GM12873 (cell line): Measurements from ENCODE around the gene SOAT2.

Source experiments
- TF ChIP-seq, protein P1 (sequence below): IDR thresholded peaks from 2 replicates; pipeline ENCODE4 v1.5.1; 2012; ENCODE audit warnings: low read depth, mild to moderate bottlenecking, moderate library complexity, low read length, control low read depth; ENCODE audit not compliant: insufficient read depth; ENCODE audit errors: missing control alignments

Gene SOAT2

GRCh38 chr12:53096089-53096741 lies 7.1 kb upstream of the SOAT2 start:
- TF ChIP-seq, protein P1, sequence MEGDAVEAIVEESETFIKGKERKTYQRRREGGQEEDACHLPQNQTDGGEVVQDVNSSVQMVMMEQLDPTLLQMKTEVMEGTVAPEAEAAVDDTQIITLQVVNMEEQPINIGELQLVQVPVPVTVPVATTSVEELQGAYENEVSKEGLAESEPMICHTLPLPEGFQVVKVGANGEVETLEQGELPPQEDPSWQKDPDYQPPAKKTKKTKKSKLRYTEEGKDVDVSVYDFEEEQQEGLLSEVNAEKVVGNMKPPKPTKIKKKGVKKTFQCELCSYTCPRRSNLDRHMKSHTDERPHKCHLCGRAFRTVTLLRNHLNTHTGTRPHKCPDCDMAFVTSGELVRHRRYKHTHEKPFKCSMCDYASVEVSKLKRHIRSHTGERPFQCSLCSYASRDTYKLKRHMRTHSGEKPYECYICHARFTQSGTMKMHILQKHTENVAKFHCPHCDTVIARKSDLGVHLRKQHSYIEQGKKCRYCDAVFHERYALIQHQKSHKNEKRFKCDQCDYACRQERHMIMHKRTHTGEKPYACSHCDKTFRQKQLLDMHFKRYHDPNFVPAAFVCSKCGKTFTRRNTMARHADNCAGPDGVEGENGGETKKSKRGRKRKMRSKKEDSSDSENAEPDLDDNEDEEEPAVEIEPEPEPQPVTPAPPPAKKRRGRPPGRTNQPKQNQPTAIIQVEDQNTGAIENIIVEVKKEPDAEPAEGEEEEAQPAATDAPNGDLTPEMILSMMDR: no peak

DNA sequence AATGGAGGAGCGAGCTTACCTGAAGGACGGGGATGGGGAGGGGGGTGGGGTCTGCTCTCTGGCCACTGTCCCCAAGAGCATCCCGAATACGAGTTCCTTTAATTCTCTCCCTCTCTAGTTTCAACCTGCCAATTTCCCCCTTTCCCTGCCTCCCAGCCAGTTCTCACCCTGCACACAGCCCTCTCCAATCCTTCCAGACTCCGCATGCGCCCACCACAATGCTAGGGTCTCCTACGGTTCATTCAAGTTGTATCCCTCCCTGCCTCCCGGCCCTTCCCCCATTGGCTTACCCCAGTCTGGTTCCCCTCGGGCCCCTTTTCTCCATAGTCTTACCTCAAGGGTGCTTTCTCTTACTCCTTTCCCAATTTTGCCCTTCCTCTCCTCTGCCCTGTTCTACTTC lies 6.5 kb upstream of the SOAT2 start:
- TF ChIP-seq, protein P1: no peak

DNA sequence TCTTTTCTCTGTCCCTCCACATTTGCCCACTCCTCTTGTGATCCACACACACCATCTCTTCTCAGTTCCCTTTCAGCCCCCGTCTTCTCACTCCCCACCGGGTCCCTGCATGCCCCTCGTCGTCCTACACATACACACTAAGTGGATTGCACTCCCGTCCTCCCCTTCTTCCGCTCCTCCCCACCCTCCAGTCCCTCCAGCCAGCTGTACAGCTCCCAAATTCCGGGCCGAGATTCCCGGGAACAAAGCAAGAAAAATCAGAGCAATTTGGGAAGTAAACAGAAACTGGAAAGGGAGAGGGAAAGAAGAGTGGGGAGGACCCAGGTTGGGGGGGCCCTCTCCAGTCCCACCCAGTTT lies 6.1 kb upstream of the SOAT2 start:
- TF ChIP-seq, protein P1: no peak

- TF ChIP-seq, protein P1: no peak
Observed at GRCh38 chr12:53097564-53098353, 5.5 kb upstream of the SOAT2 start, which contains the start of gene IGFBP6. TSS of gene IGFBP6 (plus strand) at chr12:53097667. CDS start at chr12:53097718, 51 bp downstream.

- TF ChIP-seq, protein P1: no peak
Observed at GRCh38 chr12:53098354-53098981, 4.8 kb upstream of the SOAT2 start.

DNA sequence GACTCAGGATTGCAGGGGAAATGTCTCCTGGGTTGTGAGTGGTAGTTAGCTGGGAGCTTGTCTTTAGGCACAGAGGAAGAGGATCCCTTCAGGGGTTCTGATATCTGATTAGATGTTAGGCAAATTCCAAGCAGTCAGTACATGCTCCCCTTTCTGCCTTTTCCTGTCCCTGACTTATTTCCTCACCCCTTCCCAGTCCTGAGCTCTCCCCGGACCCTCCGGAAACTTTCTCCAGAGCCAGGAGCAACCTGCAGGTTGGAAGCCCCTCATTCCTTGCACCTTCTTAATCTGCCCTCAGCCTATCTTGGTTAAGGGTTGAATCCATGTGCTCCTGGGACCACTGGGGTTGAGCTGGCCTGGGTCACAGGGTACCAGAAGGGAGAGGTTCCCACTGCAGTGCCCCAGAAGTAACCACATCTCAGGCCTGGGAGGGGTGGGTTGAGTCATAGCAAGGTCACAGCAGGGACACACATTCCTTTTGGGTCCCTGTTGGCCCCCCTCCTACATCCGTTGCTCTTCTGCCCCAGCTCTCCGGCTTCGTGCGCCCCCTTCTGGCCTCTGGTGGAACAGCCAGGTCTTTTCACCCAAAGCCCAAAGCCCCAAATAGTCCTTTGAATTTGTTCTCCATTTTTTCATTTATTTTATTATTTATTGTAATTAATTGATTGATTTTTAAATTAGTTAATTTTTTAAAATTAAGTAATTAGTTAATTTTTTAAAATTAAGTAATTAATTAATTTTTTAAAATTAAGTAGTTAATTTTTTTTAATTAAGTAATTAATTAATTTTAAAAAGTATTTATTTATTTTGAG lies 4.0 kb upstream of the SOAT2 start:
- TF ChIP-seq, protein P1: peak; percentile 84

GRCh38 chr12:53100466-53101151 lies 2.7 kb upstream of the SOAT2 start:
- TF ChIP-seq, protein P1: no peak
